ENCODE data around the gene RCAN1.

GRCh38 chr21:34513129-34513675, 101.7 kb downstream of the RCAN1 start:
- no peak for TF ChIP-seq EP300 (IDR thresholded peaks at IDR 0.05)
- peak in 1 of 2 donors; percentile 79 for TF ChIP-seq POLR2AphosphoS5 (IDR thresholded peaks at IDR 0.05)
- TF ChIP-seq CTCF (IDR thresholded peaks at IDR 0.05) = no peak
- TF ChIP-seq POLR2A (IDR thresholded peaks at IDR 0.05) = peak in 1 of 4 donors; percentile 20
